Astrocyte of the spinal cord (primary cell): ENCODE data around the gene RNF175.

Experiments used
- DNase-seq: peaks from one replicate; pipeline ENCODE4 v3.0.0; 2011; ENCODE audit warnings: low read depth, low spot score
- H3K4me3 ChIP-seq: 2 replicates; pipeline ENCODE4 v1.5.1; 2011; ENCODE audit warnings: low read depth, mild to moderate bottlenecking, low read length, moderate library complexity
- CTCF ChIP-seq: IDR thresholded peaks from 2 replicates; pipeline ENCODE4 v1.5.1; 2012; ENCODE audit warnings: low read depth, mild to moderate bottlenecking, low read length, inconsistent platforms
- in situ Hi-C: cut with HindIII; loops from 2 replicates; pipeline ENCODE4 v1.10.0; 2017; ENCODE audit warnings: low sequenced_read_pairs

RNF175 gene

GRCh38 chr4:153785910-153786721 is 26.3 kb upstream of the RNF175 start:
- in situ Hi-C loops = no loop called here
- peak; percentile 49 for DNase-seq
- H3K4me3 ChIP-seq = no peak overlapping the region
- peak; percentile 41 for TF ChIP-seq CTCF

GRCh38 chr4:153784166-153784699 is 24.4 kb upstream of the RNF175 start:
- no peak for TF ChIP-seq CTCF
- no peak overlapping the region for H3K4me3 ChIP-seq
- DNase-seq = no peak
- in situ Hi-C loops = no loop called here

- no peak overlapping the region for H3K4me3 ChIP-seq
- DNase-seq = no peak
- in situ Hi-C loops = no loop called here
- no peak for TF ChIP-seq CTCF
Measured at GRCh38 chr4:153782581-153782980, 22.8 kb upstream of the RNF175 start.

GRCh38 chr4:153781717-153782416 is 22.0 kb upstream of the RNF175 start:
- H3K4me3 ChIP-seq = no peak overlapping the region
- in situ Hi-C loops = no loop called here
- DNase-seq = peak; percentile 63
- TF ChIP-seq CTCF = peak; percentile 23

GRCh38 chr4:153781280-153781679 is 21.5 kb upstream of the RNF175 start:
- no peak overlapping the region for H3K4me3 ChIP-seq
- no peak for DNase-seq
- in situ Hi-C loops = no loop called here
- no peak for TF ChIP-seq CTCF

- H3K4me3 ChIP-seq = no peak overlapping the region
- in situ Hi-C loops = no loop called here
- no peak for DNase-seq
- TF ChIP-seq CTCF = no peak
Measured at GRCh38 chr4:153780876-153781275, 21.1 kb upstream of the RNF175 start.
